Aorta (tissue), 5 donors: Measurements from ENCODE around the gene MYO7A. TPM values are rescaled to one million over a fixed set of nuclear protein-coding genes. Genes with fewer than 3 reads are reported as not detected.

ENCODE experiments used
- ATAC-seq: fragments of 200-7000 bp; cut with Tn5 transposase; one replicate; pipeline ENCODE4 v1.9.1; 2022; ENCODE audit warnings: moderate library complexity; ENCODE audit not compliant: low FRiP score
- DNase-seq, 2 donors: peaks; one replicate each; pipeline ENCODE4 v3.0.0-alpha.2; 2020
- H3K27ac ChIP-seq, 2 donors: one replicate each; pipeline ENCODE4 v1.5.1; 2013; ENCODE audit warnings: low read length in 2 of 2, mild to moderate bottlenecking in 2 of 2, moderate library complexity in 2 of 2, control low read depth in 1 of 2, inconsistent platforms in 1 of 2, low read depth in 1 of 2
- H3K27me3 ChIP-seq, 2 donors: one replicate each; pipeline ENCODE4 v1.6.1; 2013; ENCODE audit warnings: control low read depth in 1 of 2, low read length in 1 of 2, mild to moderate bottlenecking in 1 of 2, moderate library complexity in 1 of 2; ENCODE audit not compliant: insufficient read depth in 2 of 2, control insufficient read depth in 1 of 2
- H3K36me3 ChIP-seq, 2 donors: one replicate each; pipeline ENCODE4 v1.6.1; 2013; ENCODE audit warnings: control low read depth in 1 of 2, low read length in 1 of 2, mild to moderate bottlenecking in 1 of 2; ENCODE audit not compliant: insufficient read depth in 2 of 2, control insufficient read depth in 1 of 2
- H3K4me1 ChIP-seq, 2 donors: one replicate each; pipeline ENCODE4 v1.6.1; 2013; ENCODE audit warnings: low read length in 2 of 2, control low read depth in 1 of 2, mild to moderate bottlenecking in 1 of 2, moderate library complexity in 1 of 2; ENCODE audit not compliant: insufficient read depth in 2 of 2, control insufficient read depth in 1 of 2
- H3K4me3 ChIP-seq, 2 donors: one replicate each; pipeline ENCODE4 v1.5.1; 2013; ENCODE audit warnings: low read length in 2 of 2, control low read depth in 1 of 2, mild to moderate bottlenecking in 1 of 2
- H3K9me3 ChIP-seq: one replicate; pipeline ENCODE4 v1.6.1; 2013; ENCODE audit warnings: mild to moderate bottlenecking, low read length; ENCODE audit not compliant: control insufficient read depth
- WGBS, 2 donors: extraction: QIAGEN DNeasy Blood & Tissue Kit; methylation state at CpG; one replicate each; pipeline ENCODE4 v1.1.7; 2013; 5-methylcytosine and 5-hydroxymethylcytosine counted together
- intact Hi-C, 2 donors: fragments of 100-400 bp; cut with DNase I; formaldehyde crosslinking; loops; one replicate each; pipeline versions ENCODE4 v1.14.2 to v1.15.0; 2022
- polyA plus RNA-seq, 2 donors: library from polyadenylated mRNA; stranded (reverse); fragments of 200-250 nt; gene quantifications; one replicate each; pipeline ENCODE4 v1.2.3, GENCODE V29; 2013
- total RNA-seq, 2 donors: library from RNA; stranded (reverse); fragmentation: NEBNext Ultra II Directional; extraction: Animal tissue kit (Norgen Biotek cat#: 25700); gene quantifications; one replicate each; pipeline ENCODE4 v1.2.1, GENCODE V29; 2021
- donor health status: healthy with polysubstance abuse.
- donor health status: Bipolar disorder and iron deficiency.
- donor health status: DM: no; HTN: no; CAD: no.
- donor health status: DM: no; HTN: no; CAD: no.
- donor health status: DM: yes; HTN: yes; CAD: no.

MYO7A gene
- total and polyA plus RNA-seq, 4 donors: 1.9 to 27.9 (median 6.9) TPM

DNA sequence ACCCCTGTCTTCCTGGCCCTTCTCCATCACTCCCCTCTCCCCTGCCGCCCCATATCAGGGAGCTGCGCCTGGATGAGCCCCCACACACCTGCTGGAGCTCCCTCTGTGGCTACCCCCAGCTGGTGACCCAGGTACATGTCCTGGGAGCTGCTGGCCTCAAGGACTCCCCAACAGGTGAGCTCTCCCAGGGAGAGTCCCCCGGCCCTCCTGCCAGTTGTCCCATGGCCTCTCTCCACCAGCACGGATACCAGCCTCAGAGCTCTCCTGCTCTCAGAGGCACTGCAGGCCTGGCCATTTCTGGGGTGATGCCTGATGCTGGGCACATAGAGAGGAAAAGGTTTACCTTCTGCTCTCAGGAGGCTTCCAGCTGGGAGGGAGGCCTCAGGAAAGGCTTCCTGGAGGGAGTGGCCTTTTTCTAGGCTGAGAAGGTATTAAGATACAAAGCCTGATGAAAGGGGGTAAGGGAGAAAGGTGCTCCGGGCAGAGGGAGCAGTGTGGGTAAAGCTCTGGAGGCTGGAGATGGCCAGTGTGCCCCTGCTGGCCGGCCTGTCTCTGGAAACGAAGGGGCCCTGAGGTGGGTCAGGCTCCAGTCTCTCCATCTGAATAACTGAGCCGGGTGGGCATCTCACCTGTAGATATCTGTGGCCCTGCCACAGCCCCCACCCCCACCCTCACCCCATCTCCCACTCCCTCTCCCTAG lies 6.0 kb upstream of the MYO7A start:
- H3K36me3 ChIP-seq: peaks cover 0 to 3% of the 10 kb centered on the region in 2 donors
- no peaks in the 10 kb centered on the region for H3K9me3 ChIP-seq
- no peak for ATAC-seq
- peak in 1 of 2 donors; percentile 31 for DNase-seq
- H3K27ac ChIP-seq: no peak overlapping the region
- intact Hi-C loops: no loop called here
- WGBS, 2 donors: 94% methylated on average over 8 of the region's 8 CpGs
- H3K4me1 ChIP-seq: no peaks in the 10 kb centered on the region
- H3K4me3 ChIP-seq: no peak overlapping the region
- H3K27me3 ChIP-seq: no peaks in the 10 kb centered on the region

DNA sequence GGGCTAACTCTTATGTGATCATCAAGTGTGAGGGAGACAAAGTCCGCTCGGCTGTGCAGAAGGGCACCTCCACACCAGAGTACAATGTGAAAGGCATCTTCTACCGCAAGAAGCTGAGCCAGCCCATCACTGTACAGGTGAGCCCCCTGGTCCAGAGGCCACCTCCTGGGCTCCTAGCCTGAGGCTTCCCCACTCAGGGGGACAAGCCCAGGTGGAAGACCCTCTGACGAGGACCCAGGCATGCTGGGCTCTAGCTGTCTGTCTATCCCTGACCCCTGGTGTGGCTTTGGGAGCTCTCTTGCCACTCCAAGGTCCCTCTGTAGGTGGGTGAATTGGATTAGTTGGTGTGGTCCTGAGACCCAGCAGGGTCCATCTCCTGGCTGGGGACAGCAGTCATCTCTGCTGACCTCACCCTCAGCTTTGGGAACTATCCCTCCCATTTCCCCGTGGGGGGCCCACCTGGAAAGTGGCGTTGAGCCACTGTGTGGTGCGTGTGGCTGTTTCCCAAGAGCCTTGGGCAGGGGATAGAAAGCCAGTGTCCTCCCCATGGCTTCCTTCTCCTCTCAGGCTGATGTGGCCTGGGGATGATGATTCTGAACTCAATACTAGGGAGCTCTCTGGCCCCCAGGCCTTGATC lies 5.4 kb upstream of the MYO7A start:
- Histone ChIP-seq H3K9me3 (no peaks in the 10 kb centered on the region), H3K27ac (no peak overlapping the region), H3K36me3 (peaks cover 0 to 3% of the 10 kb centered on the region in 2 donors), H3K27me3 (no peaks in the 10 kb centered on the region), H3K4me1 (no peaks in the 10 kb centered on the region), H3K4me3 (no peak overlapping the region)
- DNase-seq (no peak), ATAC-seq (no peak)
- intact Hi-C loops: no loop called here
- WGBS, 2 donors: 88 to 91% methylated on average over 7 of the region's 7 CpGs

DNA sequence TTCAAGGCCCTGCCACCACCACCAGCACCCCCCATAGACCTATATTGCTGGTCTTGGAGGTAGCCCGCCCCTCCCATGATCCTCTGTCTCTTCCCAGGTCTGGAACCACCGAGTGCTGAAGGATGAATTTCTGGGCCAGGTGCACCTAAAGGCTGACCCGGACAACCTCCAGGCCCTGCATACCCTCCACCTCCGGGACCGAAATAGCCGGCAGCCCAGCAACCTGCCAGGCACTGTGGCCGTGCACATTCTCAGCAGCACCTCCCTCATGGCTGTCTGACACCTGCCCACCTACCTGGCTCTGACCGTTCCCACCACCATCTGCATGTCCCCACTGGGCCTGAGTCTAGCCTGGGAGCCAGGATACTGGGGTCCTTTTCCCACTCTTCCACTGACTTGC lies 4.5 kb upstream of the MYO7A start:
- intact Hi-C loops: no loop called here
- Histone ChIP-seq H3K4me1 (no peaks in the 10 kb centered on the region), H3K9me3 (no peaks in the 10 kb centered on the region), H3K27ac (no peak overlapping the region), H3K36me3 (peaks cover 0 to 3% of the 10 kb centered on the region in 2 donors), H3K4me3 (no peak overlapping the region), H3K27me3 (no peaks in the 10 kb centered on the region)
- 89 to 93% methylated on average over 8 of the region's 8 CpGs for WGBS, 2 donors
- DNase-seq (no peak), ATAC-seq (no peak)

- Histone ChIP-seq H3K27me3 (no peaks in the 10 kb centered on the region), H3K4me3 (no peak overlapping the region), H3K36me3 (peaks cover 0 to 3% of the 10 kb centered on the region in 2 donors), H3K4me1 (no peaks in the 10 kb centered on the region), H3K27ac (no peak overlapping the region), H3K9me3 (no peaks in the 10 kb centered on the region)
- 83 to 86% methylated on average over 8 of the region's 8 CpGs for WGBS, 2 donors
- intact Hi-C loops: no loop called here
- DNase-seq: no peak
- ATAC-seq: no peak
Measured at GRCh38 chr11:77124041-77124440, 4.0 kb upstream of the MYO7A start.

GRCh38 chr11:77124488-77124887 lies 3.6 kb upstream of the MYO7A start:
- Histone ChIP-seq H3K4me1 (no peaks in the 10 kb centered on the region), H3K36me3 (peaks cover 0 to 2% of the 10 kb centered on the region in 2 donors), H3K9me3 (no peaks in the 10 kb centered on the region), H3K27me3 (no peaks in the 10 kb centered on the region), H3K27ac (no peak overlapping the region), H3K4me3 (no peak overlapping the region)
- intact Hi-C loops: no loop called here
- ATAC-seq (no peak), DNase-seq (no peak)
- 88 to 91% methylated on average over 6 of the region's 6 CpGs for WGBS, 2 donors

DNA sequence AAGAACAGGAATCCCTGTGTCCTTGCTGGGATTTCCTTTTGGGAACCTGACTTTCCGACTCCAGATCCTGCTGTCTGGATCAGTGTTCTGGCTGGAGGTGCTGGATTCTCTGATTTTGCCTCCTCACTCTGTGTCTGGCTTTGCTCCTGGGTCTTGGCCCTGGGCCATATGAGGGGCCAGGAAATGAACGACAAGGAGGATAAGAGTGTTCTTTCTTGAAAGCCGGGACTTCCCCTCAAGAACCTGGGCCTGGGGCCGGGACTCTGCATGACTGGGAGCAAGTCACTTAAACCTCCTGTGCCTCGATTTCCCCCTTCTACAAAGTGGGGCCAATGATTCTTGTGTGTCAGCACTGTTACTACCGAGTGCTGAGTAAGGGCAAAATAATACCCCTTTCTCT lies 2.9 kb upstream of the MYO7A start:
- H3K27me3 ChIP-seq: no peaks in the 10 kb centered on the region
- 77 to 78% methylated on average over 6 of the region's 6 CpGs for WGBS, 2 donors

GRCh38 chr11:77125695-77126094 lies 2.4 kb upstream of the MYO7A start:
- no peak overlapping the region for H3K4me3 ChIP-seq
- no peak for ATAC-seq
- H3K4me1 ChIP-seq: no peaks in the 10 kb centered on the region
- no peaks in the 10 kb centered on the region for H3K9me3 ChIP-seq
- 83 to 90% methylated on average over 4 of the region's 4 CpGs for WGBS, 2 donors
- intact Hi-C loops: loop anchor here (2.0 to 5.0 kb wide), 3 partner anchors 63 to 423 kb away; no protein-coding TSS in a partner anchor
- H3K36me3 ChIP-seq: no peaks in the 10 kb centered on the region
- no peak for DNase-seq
- H3K27ac ChIP-seq: no peak overlapping the region
- H3K27me3 ChIP-seq: no peaks in the 10 kb centered on the region

More for the DNA sequence above, 2.9 kb upstream of the MYO7A start:
- Histone ChIP-seq H3K27ac (no peak overlapping the region), H3K9me3 (no peaks in the 10 kb centered on the region), H3K36me3 (no peaks in the 10 kb centered on the region), H3K4me3 (no peak overlapping the region), H3K4me1 (no peaks in the 10 kb centered on the region)
- intact Hi-C loops: loop anchor here in 1 of 2 donors (5.0 kb wide), 1 partner anchor 422 kb away; no protein-coding TSS in a partner anchor
- DNase-seq (no peak), ATAC-seq (no peak)

- H3K36me3 ChIP-seq: no peaks in the 10 kb centered on the region
- no peak overlapping the region for H3K4me3 ChIP-seq
- DNase-seq: no peak
- intact Hi-C loops: loop anchor here (2.0 to 5.0 kb wide), 3 partner anchors 63 to 423 kb away; no protein-coding TSS in a partner anchor
- H3K27me3 ChIP-seq: no peaks in the 10 kb centered on the region
- ATAC-seq: no peak
- H3K9me3 ChIP-seq: no peaks in the 10 kb centered on the region
- WGBS, 2 donors: 71 to 75% methylated on average over 17 of the region's 17 CpGs
- no peaks in the 10 kb centered on the region for H3K4me1 ChIP-seq
- H3K27ac ChIP-seq: no peak overlapping the region
Measured at GRCh38 chr11:77126156-77126775, 1.8 kb upstream of the MYO7A start.
